Astrocyte of the spinal cord (primary cell): ENCODE measurements around the gene APPBP2.

Experiments
- DNase-seq: peaks from one replicate; pipeline ENCODE4 v3.0.0; 2011; ENCODE audit warnings: low read depth, low spot score
- H3K4me3 ChIP-seq: 2 replicates; pipeline ENCODE4 v1.5.1; 2011; ENCODE audit warnings: low read depth, mild to moderate bottlenecking, low read length, moderate library complexity
- in situ Hi-C: cut with HindIII; loops from 2 replicates; pipeline ENCODE4 v1.10.0; 2017; ENCODE audit warnings: low sequenced_read_pairs
- TF ChIP-seq, protein P1 (sequence below): IDR thresholded peaks from 2 replicates; pipeline ENCODE4 v1.5.1; 2012; ENCODE audit warnings: low read depth, mild to moderate bottlenecking, low read length, inconsistent platforms

APPBP2 gene

DNA sequence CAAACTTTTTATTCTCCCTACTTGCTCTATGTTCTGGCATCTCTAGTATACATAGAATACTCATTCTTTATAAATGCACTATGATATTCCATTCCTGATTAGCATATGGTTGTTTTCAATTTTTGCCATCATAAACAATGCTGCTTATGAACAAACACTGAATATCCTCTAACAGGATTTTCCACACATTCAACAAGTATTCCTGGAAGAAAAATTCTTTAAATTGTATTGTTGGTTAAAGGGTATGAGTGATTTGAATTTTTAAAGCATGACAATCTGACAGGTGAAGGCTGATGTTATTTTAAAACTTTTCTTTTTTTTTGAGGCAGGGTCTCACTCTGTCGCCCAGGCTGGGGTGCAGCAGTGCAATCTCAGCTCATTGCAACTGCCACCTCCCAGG, 11.5 kb downstream of the APPBP2 start:
- no peak overlapping the region for H3K4me3 ChIP-seq
- TF ChIP-seq, protein P1, sequence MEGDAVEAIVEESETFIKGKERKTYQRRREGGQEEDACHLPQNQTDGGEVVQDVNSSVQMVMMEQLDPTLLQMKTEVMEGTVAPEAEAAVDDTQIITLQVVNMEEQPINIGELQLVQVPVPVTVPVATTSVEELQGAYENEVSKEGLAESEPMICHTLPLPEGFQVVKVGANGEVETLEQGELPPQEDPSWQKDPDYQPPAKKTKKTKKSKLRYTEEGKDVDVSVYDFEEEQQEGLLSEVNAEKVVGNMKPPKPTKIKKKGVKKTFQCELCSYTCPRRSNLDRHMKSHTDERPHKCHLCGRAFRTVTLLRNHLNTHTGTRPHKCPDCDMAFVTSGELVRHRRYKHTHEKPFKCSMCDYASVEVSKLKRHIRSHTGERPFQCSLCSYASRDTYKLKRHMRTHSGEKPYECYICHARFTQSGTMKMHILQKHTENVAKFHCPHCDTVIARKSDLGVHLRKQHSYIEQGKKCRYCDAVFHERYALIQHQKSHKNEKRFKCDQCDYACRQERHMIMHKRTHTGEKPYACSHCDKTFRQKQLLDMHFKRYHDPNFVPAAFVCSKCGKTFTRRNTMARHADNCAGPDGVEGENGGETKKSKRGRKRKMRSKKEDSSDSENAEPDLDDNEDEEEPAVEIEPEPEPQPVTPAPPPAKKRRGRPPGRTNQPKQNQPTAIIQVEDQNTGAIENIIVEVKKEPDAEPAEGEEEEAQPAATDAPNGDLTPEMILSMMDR, result no peak
- no peak for DNase-seq
- in situ Hi-C loops, result no loop called here

DNA sequence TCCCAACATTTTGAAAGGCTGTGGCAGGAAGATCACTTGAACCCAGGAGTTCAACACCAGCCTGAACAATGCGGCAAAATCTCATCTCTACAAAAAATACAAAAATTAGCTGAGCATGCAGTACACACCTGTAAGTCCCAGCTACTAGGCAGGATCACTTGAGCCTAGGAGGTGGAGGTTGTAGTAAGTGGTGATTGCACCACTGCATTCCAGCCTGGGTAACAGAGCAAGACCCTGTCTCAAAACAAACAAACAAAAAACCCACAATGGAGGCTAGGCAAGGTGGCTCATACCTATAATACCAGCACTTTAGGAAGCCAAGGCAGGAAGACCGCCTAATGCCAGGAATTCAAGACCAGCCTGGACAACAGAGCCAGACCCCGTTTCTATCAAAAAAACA, 12.0 kb downstream of the APPBP2 start:
- TF ChIP-seq, protein P1, result no peak
- in situ Hi-C loops, result no loop called here
- no peak for DNase-seq
- H3K4me3 ChIP-seq, result no peak overlapping the region

DNA sequence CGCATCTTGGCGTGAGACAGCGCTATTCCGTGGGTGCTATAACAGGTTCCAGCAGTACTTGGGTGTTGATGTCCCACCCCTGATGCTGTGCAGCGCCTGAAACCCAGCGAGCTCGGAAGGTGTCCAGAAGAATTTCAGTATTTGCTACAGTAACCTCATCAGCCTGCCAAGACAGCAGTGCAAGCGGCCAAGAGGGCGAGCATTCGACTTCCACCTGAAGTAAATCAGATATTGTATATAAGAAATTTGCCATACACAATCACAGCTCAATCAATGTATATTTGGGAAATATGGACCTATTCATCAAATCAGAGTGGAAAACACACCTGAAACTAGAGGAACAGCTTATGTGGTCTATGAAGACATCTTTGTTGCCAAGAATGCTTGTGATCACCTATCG, 13.0 kb downstream of the APPBP2 start:
- in situ Hi-C loops, result no loop called here
- no peak for DNase-seq
- H3K4me3 ChIP-seq, result no peak overlapping the region
- TF ChIP-seq, protein P1, result no peak

DNA sequence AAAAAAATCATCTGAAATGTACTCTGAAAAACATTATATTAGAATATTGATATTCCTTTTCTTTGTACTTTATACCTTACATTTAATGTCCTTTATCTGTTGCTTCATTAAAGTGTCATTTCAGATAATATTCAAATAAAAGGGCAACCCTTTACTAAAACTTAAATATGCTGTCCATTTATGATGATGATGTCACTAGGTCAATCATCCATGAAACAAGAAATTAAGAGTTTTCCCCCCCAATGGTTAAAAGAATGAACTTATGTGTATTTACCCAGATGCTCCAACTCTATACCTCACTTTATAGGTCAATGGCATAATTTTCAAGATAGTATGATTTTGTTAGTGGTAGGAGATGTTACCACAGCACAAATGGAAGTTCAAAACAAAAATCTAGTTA, 15.3 kb downstream of the APPBP2 start:
- no peak for DNase-seq
- in situ Hi-C loops, result no loop called here
- TF ChIP-seq, protein P1, result no peak
- H3K4me3 ChIP-seq, result no peak overlapping the region

DNA sequence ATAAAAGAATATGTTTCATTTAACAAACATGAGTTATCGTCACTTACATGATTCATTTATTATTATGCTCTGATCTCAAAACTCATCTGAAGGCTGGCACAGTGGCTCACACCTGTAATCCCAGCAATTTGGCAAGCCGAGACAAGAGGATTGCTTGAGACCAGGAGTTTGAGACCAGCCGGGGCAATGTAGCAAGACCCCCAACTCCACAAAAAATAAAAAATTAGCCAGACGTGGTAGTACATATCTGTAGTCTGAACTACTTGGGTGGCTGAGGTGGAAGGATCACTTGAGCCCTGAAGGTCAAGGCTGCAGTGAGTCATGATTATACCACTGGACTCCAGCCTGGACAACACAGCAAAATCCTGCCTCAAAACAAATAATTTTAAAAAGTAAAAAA, 16.0 kb downstream of the APPBP2 start:
- in situ Hi-C loops, result no loop called here
- no peak for DNase-seq
- no peak overlapping the region for H3K4me3 ChIP-seq
- TF ChIP-seq, protein P1, result no peak

DNA sequence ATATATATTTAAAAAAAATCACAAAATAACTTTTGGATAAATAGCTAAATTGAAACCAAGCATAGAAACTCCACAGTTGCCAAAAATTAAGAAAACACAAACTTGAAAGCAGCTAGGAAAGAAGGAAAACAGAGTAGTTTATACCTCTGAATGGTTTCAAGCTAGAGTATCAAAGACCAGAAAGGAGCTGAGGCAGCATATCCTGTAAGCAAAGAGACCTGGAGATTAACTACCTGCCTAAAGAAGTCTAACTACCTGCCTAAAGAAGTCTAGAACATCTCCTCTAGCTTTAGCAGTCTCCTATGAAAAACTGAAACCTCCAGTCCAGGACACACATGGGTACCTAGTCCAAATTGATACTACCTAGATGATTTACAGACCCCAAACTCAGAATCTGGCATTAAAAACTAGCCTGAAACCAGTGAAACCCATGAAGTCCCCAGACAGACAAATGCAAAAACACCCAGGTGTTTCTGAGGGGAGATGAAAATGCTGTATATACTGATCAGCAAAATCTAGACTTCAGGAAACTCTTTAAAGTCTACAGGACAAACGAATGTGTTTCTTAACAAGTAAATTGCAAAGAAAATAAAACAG, 17.6 kb downstream of the APPBP2 start:
- TF ChIP-seq, protein P1, result no peak

DNA sequence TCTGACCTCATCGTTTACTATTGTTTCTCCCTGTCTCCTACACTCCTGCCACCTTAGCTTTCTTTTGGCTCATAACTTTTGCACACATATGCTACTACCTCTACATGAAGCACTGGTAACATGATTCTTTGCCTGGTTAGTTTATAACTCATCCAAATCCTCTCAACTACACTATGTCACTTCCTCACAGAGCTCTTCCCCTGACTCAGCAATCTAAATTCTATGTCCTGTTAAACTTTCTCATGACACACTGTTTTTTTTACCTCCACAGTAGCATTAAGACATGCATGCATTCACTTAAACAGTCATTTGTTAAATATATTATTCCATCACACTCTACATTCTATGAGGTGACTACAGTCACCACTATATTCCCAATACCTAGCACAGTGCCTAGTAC, 19.7 kb downstream of the APPBP2 start:
- DNase-seq, result peak; percentile 92
- H3K4me3 ChIP-seq, result no peak overlapping the region
- TF ChIP-seq, protein P1, result no peak
- in situ Hi-C loops, result no loop called here

More for the DNA sequence above, 17.6 kb downstream of the APPBP2 start:
- DNase-seq, result no peak
- in situ Hi-C loops, result no loop called here
- no peak overlapping the region for H3K4me3 ChIP-seq
